H9 (cell line): ENCODE results near the gene SYCE3. TPM values are rescaled to one million over a fixed set of nuclear protein-coding genes. Genes with fewer than 3 reads are reported as not detected.

Experiments used
- DNase-seq: peaks from one replicate; pipeline ENCODE4 v3.0.0-alpha.2; 2017
- H2AFZ ChIP-seq: one replicate; pipeline ENCODE4 v1.6.1; 2013; ENCODE audit warnings: mild to moderate bottlenecking, low read length, control low read depth, moderate library complexity
- H2AK5ac ChIP-seq: 2 replicates; pipeline ENCODE4 v1.6.1; 2013; ENCODE audit warnings: low read length, control low read depth, mixed read lengths; ENCODE audit not compliant: insufficient read length
- H2BK120ac ChIP-seq: one replicate; pipeline ENCODE4 v1.6.1; 2013; ENCODE audit warnings: low read depth, mild to moderate bottlenecking, low read length, control low read depth, inconsistent platforms; ENCODE audit not compliant: poor library complexity, severe bottlenecking
- H2BK12ac ChIP-seq: 2 replicates; pipeline ENCODE4 v1.6.1; 2013; ENCODE audit warnings: low read length, control low read depth, mixed read lengths, low read depth; ENCODE audit not compliant: insufficient read length
- H2BK15ac ChIP-seq: 2 replicates; pipeline ENCODE4 v1.6.1; 2013; ENCODE audit warnings: low read depth, low read length, control low read depth
- H2BK20ac ChIP-seq: one replicate; pipeline ENCODE4 v1.6.1; 2013; ENCODE audit warnings: low read depth, mild to moderate bottlenecking, low read length, control low read depth, inconsistent platforms; ENCODE audit not compliant: poor library complexity, severe bottlenecking
- H2BK5ac ChIP-seq: 2 replicates; pipeline ENCODE4 v1.6.1; 2013; ENCODE audit warnings: low read length, control low read depth, mixed read lengths; ENCODE audit not compliant: insufficient read length
- H3K14ac ChIP-seq: 2 replicates; pipeline ENCODE4 v1.6.1; 2013; ENCODE audit warnings: low read length, control low read depth; ENCODE audit not compliant: insufficient read depth
- H3K18ac ChIP-seq: 2 replicates; pipeline ENCODE4 v1.6.1; 2013; ENCODE audit warnings: low read depth, mild to moderate bottlenecking, mixed read lengths, low read length, control low read depth; ENCODE audit not compliant: insufficient read length
- H3K23ac ChIP-seq: 2 replicates; pipeline ENCODE4 v1.6.1; 2013; ENCODE audit warnings: low read length, control low read depth, mixed read lengths, low read depth; ENCODE audit not compliant: insufficient read length
- H3K23me2 ChIP-seq: 2 replicates; pipeline ENCODE4 v1.6.1; 2013; ENCODE audit warnings: low read depth, mild to moderate bottlenecking, mixed read lengths, low read length, control low read depth; ENCODE audit not compliant: insufficient read length, poor library complexity, severe bottlenecking
- H3K27ac ChIP-seq: 2 replicates; pipeline ENCODE4 v1.5.1; 2013; ENCODE audit warnings: low read length, control low read depth, mixed read lengths, low read depth; ENCODE audit not compliant: insufficient read length
- H3K27me3 ChIP-seq: 2 replicates; pipeline ENCODE4 v1.6.1; 2013; ENCODE audit warnings: low read length, control low read depth, inconsistent platforms; ENCODE audit not compliant: insufficient read depth
- H3K4ac ChIP-seq: 2 replicates; pipeline ENCODE4 v1.6.1; 2013; ENCODE audit warnings: low read depth, mild to moderate bottlenecking, control low read depth, inconsistent platforms, low read length, moderate library complexity
- H3K4me1 ChIP-seq: 2 replicates; pipeline ENCODE4 v1.6.1; 2013; ENCODE audit warnings: low read length, control low read depth, inconsistent platforms; ENCODE audit not compliant: insufficient read depth
- H3K4me2 ChIP-seq: 2 replicates; pipeline ENCODE4 v1.6.1; 2013; ENCODE audit warnings: low read length, control low read depth, mixed read lengths; ENCODE audit not compliant: insufficient read length, insufficient read depth
- H3K56ac ChIP-seq: 2 replicates; pipeline ENCODE4 v1.6.1; 2013; ENCODE audit warnings: low read depth, mild to moderate bottlenecking, mixed read lengths, low read length, control low read depth; ENCODE audit not compliant: insufficient read length
- H3K79me1 ChIP-seq: 2 replicates; pipeline ENCODE4 v1.6.1; 2013; ENCODE audit warnings: low read depth, mild to moderate bottlenecking, moderate library complexity, low read length, control low read depth, inconsistent platforms; ENCODE audit not compliant: insufficient read depth, poor library complexity, severe bottlenecking
- H3K79me2 ChIP-seq: 2 replicates; pipeline ENCODE4 v1.6.1; 2013; ENCODE audit warnings: low read length, control low read depth, inconsistent platforms; ENCODE audit not compliant: insufficient read depth
- H3K9ac ChIP-seq: 2 replicates; pipeline ENCODE4 v1.6.1; 2013; ENCODE audit warnings: low read length, control low read depth, mixed read lengths; ENCODE audit not compliant: insufficient read length; ENCODE audit errors: extremely low read depth
- H3K9me3 ChIP-seq: one replicate; pipeline ENCODE4 v1.6.1; 2013; ENCODE audit warnings: low read depth, low read length, inconsistent platforms; ENCODE audit not compliant: control insufficient read depth
- H3T11ph ChIP-seq: one replicate; pipeline ENCODE4 v1.6.1; 2013; ENCODE audit warnings: mild to moderate bottlenecking, low read length, control low read depth, inconsistent platforms
- H4K20me1 ChIP-seq: one replicate; pipeline ENCODE4 v1.6.1; 2013; ENCODE audit not compliant: control insufficient read depth, insufficient read length, insufficient read depth
- H4K5ac ChIP-seq: 2 replicates; pipeline ENCODE4 v1.6.1; 2013; ENCODE audit warnings: low read depth, mild to moderate bottlenecking, mixed read lengths, low read length, control low read depth; ENCODE audit not compliant: insufficient read length
- H4K8ac ChIP-seq: replicated peaks from 2 replicates; pipeline ENCODE4 v1.6.1; 2013; ENCODE audit warnings: low read length, control low read depth, mixed read lengths, low read depth; ENCODE audit not compliant: insufficient read length
- H4K91ac ChIP-seq: 2 replicates; pipeline ENCODE4 v1.6.1; 2013; ENCODE audit warnings: low read depth, mild to moderate bottlenecking, moderate library complexity, mixed read lengths, low read length, control low read depth; ENCODE audit not compliant: insufficient read length
- H3K27ac Mint-ChIP-seq, 3 experiments: 2 replicates in 2 of 3; 3 replicates in 1 of 3; pipeline ENCODE4 v1.8.0; 2020 to 2021; ENCODE audit warnings: mixed read lengths in 3 of 3, mild to moderate bottlenecking in 1 of 3, moderate library complexity in 1 of 3
- H3K27me3 Mint-ChIP-seq: 2 replicates; pipeline ENCODE4 v1.8.0; 2021; ENCODE audit warnings: low read depth, mild to moderate bottlenecking, moderate library complexity, mixed read lengths
- H3K36me3 Mint-ChIP-seq, 3 experiments: 2 replicates in 2 of 3; 3 replicates in 1 of 3; pipeline ENCODE4 v1.8.0; 2020 to 2021; ENCODE audit warnings: low read depth in 3 of 3, mixed read lengths in 3 of 3; ENCODE audit not compliant: insufficient read depth in 1 of 3
- H3K4me1 Mint-ChIP-seq, 2 experiments: 2 replicates each; pipeline ENCODE4 v1.8.0; 2020; ENCODE audit warnings: mixed read lengths in 2 of 2
- H3K4me3 Mint-ChIP-seq, 2 experiments: 2 replicates in 1 of 2; 3 replicates in 1 of 2; pipeline ENCODE4 v1.8.0; 2020 to 2021; ENCODE audit warnings: mild to moderate bottlenecking in 2 of 2, mixed read lengths in 2 of 2, moderate library complexity in 1 of 2
- H3K9me3 Mint-ChIP-seq, 2 experiments: 2 replicates in 1 of 2; 3 replicates in 1 of 2; pipeline ENCODE4 v1.8.0; 2020; ENCODE audit warnings: mild to moderate bottlenecking in 2 of 2, mixed read lengths in 2 of 2, moderate library complexity in 1 of 2
- CTCF ChIP-seq: fragments of 200-600 bp; sonication (generic); conservative IDR thresholded peaks from 3 replicates; pipeline ENCODE4 v1.8.0; 2021; ENCODE audit warnings: antibody characterized with exemption, mild to moderate bottlenecking
- WGBS: extraction: QIAGEN DNeasy Blood & Tissue Kit; methylation state at CpG from one replicate; pipeline ENCODE4 v1.1.7; 2013; ENCODE audit warnings: missing lambda C conversion rate, low lambda C conversion rate, mixed read lengths; ENCODE audit not compliant: insufficient read length; ENCODE audit errors: extremely low coverage; 5-methylcytosine and 5-hydroxymethylcytosine counted together
- total RNA-seq: library from RNA; stranded (reverse); gene quantifications from 2 replicates; pipeline ENCODE4 v1.2.1, GENCODE V29; 2021

Gene SYCE3
- total RNA-seq, 1 experiment from 2014 or later, result 0.85 TPM

- Histone ChIP-seq H3K14ac (no peak overlapping the region), H3K27me3 (peaks cover 37% of the 10 kb centered on the region; the same call in 1 of the 2 replicates), H2BK15ac (no peak overlapping the region), H3K56ac (no peak overlapping the region), H2BK12ac (no peak overlapping the region), H4K8ac (no peak overlapping the region), H3K4me2 (peak overlapping the region; percentile 34), H2BK120ac (no peak overlapping the region), H4K5ac (no peak overlapping the region), H3K23ac (no peak overlapping the region), H3K79me2 (no peaks in the 10 kb centered on the region), H4K20me1 (no peaks in the 10 kb centered on the region), H3K4me1 (no peaks in the 10 kb centered on the region), H3K27ac (no peak overlapping the region), H3K18ac (peak overlapping the region; percentile 27), H2AK5ac (no peak overlapping the region), H4K91ac (no peak overlapping the region), H3T11ph (no peak overlapping the region), H3K4ac (no peak overlapping the region), H3K9me3 (no peaks in the 10 kb centered on the region), H2BK5ac (no peak overlapping the region), H2BK20ac (no peak overlapping the region), H3K9ac (no peak overlapping the region), H3K23me2 (peaks cover 18% of the 10 kb centered on the region), H2AFZ (no peak overlapping the region), H3K79me1 (no peaks in the 10 kb centered on the region)
- Mint-ChIP-seq H3K4me1 (peaks cover 15 to 20% of the 10 kb centered on the region in 2 experiments), H3K36me3 (no peaks in the 10 kb centered on the region; a peak in 1 of 7 replicates), H3K4me3 (peak overlapping the region; percentile 56 to 80), H3K27me3 (peaks cover 75% of the 10 kb centered on the region), H3K27ac (no peak overlapping the region), H3K9me3 (no peaks in the 10 kb centered on the region; a peak in 1 of 5 replicates)
- peak; percentile 84 for DNase-seq
- no peak for TF ChIP-seq CTCF
- no CpG with 5 or more reads among the region's 53 CpGs for WGBS
Measured at GRCh38 chr22:50530877-50531545, 31.7 kb downstream of the SYCE3 start.
